MG63 (cell line): ENCODE results near the gene ATP6V0E1. TPM values are rescaled to one million over a fixed set of nuclear protein-coding genes. Genes with fewer than 3 reads are reported as not detected.
A peak's percentile ranks its signal among the peaks of the same experiment; 100 is the strongest.

ENCODE experiments used
- DNase-seq: peaks from one replicate; pipeline ENCODE4 v3.0.0-alpha.2; 2020
- H3K27me3 ChIP-seq: fragments of 250-450 bp; sonication (Bioruptor Pico); 2 replicates; pipeline ENCODE4 v1.5.1; 2020; ENCODE audit warnings: mild to moderate bottlenecking, moderate library complexity
- H3K36me3 ChIP-seq: fragments of 250-450 bp; sonication (Bioruptor Pico); 2 replicates; pipeline ENCODE4 v1.5.1; 2020; ENCODE audit warnings: mild to moderate bottlenecking, moderate library complexity
- H3K4me3 ChIP-seq: fragments of 250-450 bp; sonication (Bioruptor Pico); 2 replicates; pipeline ENCODE4 v1.5.1; 2020; ENCODE audit warnings: mild to moderate bottlenecking, moderate library complexity
- H3K9me3 ChIP-seq: fragments of 250-450 bp; sonication (Bioruptor Pico); 2 replicates; pipeline ENCODE4 v1.5.1; 2020; ENCODE audit warnings: mild to moderate bottlenecking, moderate library complexity
- total RNA-seq: library from RNA; depleted of rRNA; stranded (reverse); fragments of >200 nt; shearing (Covaris generic); gene quantifications from 2 replicates; pipeline ENCODE4 v1.2.3, GENCODE V29; 2014; ENCODE audit warnings: low replicate concordance

ATP6V0E1 gene
- total RNA-seq, 1 experiment from 2014 or later: 296 TPM

DNA sequence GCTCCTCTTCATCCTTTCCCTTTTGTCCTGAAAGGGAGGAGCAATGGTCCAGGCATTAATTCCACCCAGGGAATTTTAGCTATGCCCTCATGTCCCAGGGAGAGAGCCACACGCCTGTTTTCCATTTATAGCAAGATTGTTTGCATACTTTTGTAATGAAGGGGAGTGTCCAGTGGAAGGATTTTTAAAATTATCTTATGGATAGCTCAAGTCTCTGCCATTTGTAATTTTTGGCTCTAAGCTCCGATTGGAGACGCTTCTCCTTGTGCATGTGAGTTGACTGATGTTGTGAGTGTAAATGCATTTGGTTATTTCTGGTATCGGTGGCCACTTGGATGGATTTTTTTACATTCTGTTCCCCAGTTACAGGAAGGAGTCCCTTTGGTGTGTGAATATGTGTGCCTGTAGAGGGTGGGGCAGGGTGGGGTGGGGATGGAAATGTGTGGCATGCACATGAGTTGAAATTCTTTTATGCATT, 31.5 kb upstream of the ATP6V0E1 start:
- Histone ChIP-seq H3K9me3 (no peaks in the 10 kb centered on the region), H3K4me3 (no peak overlapping the region), H3K36me3 (peaks cover 52% of the 10 kb centered on the region), H3K27me3 (no peaks in the 10 kb centered on the region)
- no peak for DNase-seq

DNA sequence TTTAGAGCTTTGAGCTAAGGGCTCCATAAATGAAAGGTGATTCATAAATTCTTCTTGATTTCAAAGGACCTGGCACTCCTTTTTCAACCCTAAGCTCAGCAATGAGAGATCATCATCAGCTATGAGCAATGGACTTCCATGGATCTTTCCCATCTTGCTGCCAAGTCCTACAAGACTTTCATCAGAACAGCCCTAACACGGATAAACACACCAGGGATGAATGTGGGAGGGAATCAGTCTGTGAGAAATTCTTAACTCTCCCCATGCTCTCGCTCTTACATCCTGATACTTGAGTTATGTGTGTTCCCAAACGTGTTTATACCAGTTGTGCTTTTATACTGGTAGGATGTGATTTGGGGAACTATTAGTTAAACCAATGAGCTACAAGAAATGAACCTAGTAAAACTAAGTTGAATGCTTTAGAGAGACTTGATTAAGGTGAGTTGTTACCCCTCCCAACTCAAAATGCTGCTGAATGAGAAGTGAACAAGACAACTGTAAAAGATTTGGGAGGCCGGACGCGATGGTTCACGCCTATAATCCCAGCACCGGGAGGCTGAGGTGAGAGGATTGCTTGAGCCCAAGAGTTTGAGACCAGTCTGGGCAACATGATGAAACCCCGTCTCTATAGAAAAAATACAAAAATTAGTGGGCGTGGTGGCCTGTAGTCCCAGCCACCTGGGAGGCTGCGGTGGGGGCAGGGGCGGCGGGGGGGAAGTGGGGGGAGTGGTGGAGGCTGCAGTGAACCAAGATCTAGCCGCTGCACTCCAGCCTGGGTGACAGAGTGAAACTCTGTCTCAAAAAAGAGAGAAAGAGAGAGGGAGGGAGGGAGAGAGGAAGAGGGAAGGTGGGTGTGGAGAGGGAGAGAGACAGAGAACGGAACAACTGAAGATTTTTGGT, 29.5 kb upstream of the ATP6V0E1 start:
- Histone ChIP-seq H3K27me3 (no peaks in the 10 kb centered on the region), H3K36me3 (peaks cover 32% of the 10 kb centered on the region), H3K9me3 (no peaks in the 10 kb centered on the region), H3K4me3 (no peak overlapping the region)
- peak; percentile 80 for DNase-seq

DNA sequence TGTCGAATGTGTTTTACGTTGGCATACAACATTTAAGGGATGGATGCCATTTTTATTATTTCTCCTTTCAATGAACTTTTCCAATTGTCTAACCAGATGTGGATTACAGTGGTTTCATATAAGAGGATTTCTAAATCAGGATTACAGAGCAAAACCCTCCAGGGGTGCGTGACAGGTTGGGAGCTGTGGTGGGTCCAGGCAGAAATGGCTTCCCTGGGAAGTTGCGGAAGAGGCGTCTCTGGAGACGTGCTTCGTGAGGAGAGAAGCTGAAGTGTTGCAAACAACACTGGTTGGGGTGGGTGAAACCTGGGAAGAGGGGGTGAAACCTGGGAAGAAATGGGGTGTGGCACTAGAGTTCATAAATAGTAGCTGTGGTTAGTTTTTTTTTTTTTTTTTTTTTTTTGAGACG, 28.8 kb upstream of the ATP6V0E1 start:
- no peak overlapping the region for H3K4me3 ChIP-seq
- H3K36me3 ChIP-seq: peaks cover 32% of the 10 kb centered on the region
- no peaks in the 10 kb centered on the region for H3K27me3 ChIP-seq
- no peak for DNase-seq
- H3K9me3 ChIP-seq: no peaks in the 10 kb centered on the region

DNA sequence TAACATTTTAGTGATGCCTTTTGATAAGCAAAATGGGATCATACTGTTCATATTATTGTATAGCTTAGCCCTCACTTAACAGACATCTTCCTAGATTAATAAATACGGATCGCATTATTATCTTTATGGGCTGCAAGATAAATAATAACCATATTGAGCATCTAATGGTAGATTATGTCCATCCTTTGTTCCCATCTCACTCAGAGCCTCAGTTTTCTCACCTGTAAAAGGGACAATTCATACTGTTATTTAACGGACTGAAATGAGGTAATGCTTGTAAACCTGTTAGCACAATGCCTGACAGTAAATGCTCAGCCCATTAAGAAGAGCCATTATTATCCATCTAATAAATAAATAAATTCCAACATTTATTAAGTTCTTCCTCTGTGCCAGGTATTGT, 27.3 kb upstream of the ATP6V0E1 start:
- Histone ChIP-seq H3K27me3 (no peaks in the 10 kb centered on the region), H3K9me3 (no peaks in the 10 kb centered on the region), H3K4me3 (0 out of 2 replicates have a peak overlapping the region, but pooled peaks have one; percentile 1), H3K36me3 (peaks cover 26% of the 10 kb centered on the region)
- no peak for DNase-seq

DNA sequence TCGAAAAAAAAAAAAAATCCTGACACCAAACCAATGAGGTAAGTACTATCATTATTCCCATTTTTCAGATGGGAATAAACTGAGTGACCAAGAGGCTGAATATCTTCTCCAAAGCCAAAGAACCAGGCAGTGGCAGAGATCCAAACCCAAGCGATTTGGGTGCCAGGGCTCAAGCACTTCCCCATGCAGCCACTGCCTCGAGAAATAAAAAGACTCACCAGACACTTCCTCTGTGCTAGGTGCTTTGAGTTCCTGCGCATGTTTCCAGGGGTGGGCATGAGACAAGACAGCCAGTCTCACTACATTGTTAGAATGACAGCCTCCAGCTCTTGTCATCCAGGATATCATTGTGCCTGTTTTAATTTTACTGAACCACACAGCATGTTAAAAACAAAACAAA, 26.6 kb upstream of the ATP6V0E1 start:
- peaks cover 26% of the 10 kb centered on the region for H3K36me3 ChIP-seq
- DNase-seq: peak; percentile 66
- no peak overlapping the region for H3K4me3 ChIP-seq

DNA sequence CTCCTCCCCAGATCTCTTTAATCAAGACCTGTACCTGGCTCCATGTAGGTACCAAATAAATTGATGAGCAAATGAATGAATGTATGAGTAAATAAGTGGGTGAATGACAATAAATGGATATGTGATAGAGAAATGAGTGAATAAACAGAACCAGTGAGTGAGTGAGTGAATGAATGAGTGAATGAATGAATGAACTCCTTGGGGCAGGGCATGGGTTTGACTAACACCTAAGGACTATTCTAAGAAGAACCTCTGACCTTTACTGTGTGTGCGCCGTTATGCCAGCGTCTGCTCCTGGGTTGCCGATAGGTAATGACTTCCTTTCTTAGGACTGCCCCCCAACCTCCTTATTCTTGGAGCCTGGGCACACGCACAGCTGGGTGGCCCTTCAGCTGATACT, 26.1 kb upstream of the ATP6V0E1 start:
- Histone ChIP-seq H3K36me3 (peaks cover 30% of the 10 kb centered on the region), H3K27me3 (no peaks in the 10 kb centered on the region), H3K9me3 (no peaks in the 10 kb centered on the region), H3K4me3 (no peak overlapping the region)
- DNase-seq: no peak

More for the DNA sequence above, 26.6 kb upstream of the ATP6V0E1 start:
- no peaks in the 10 kb centered on the region for H3K9me3 ChIP-seq
- no peaks in the 10 kb centered on the region for H3K27me3 ChIP-seq

DNA sequence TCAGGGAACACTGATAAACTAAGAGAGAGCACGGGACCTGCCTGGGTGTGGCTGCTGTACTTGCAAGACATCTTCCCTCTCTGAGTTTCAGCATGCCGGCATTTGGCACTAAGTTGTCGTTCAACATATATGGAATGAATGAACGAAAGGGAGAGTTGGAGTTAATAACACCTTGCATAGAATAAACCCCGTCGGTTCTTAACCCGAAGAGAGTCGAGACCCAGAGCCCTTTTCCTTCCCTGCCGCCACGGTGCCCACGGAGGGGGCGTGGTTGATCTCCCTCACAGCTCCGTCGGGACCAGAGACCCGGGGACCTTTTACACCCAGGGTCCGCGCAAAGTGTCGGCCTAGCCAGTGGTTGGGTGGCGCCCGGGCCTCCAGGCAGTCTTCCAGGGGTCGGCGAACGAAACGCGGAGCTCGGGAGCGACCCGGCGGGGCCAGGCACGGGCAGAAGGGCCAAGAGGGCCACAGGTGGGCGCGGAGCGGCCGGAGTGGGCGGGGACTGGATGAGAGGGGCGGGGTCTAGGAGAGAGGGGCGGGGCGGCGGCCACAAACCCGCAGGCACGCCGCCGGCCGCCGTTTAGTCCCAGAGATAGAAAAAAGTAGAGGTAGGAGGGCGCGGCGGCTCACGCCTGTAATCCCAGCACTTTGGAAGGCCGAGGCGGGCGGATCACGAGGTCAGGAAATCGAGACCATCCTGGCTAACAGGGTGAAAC, 25.1 kb upstream of the ATP6V0E1 start:
- H3K4me3 ChIP-seq: peak overlapping the region; percentile 96
- H3K27me3 ChIP-seq: no peaks in the 10 kb centered on the region
- no peaks in the 10 kb centered on the region for H3K9me3 ChIP-seq
- DNase-seq: peak; percentile 73
- peaks cover 32% of the 10 kb centered on the region for H3K36me3 ChIP-seq

DNA sequence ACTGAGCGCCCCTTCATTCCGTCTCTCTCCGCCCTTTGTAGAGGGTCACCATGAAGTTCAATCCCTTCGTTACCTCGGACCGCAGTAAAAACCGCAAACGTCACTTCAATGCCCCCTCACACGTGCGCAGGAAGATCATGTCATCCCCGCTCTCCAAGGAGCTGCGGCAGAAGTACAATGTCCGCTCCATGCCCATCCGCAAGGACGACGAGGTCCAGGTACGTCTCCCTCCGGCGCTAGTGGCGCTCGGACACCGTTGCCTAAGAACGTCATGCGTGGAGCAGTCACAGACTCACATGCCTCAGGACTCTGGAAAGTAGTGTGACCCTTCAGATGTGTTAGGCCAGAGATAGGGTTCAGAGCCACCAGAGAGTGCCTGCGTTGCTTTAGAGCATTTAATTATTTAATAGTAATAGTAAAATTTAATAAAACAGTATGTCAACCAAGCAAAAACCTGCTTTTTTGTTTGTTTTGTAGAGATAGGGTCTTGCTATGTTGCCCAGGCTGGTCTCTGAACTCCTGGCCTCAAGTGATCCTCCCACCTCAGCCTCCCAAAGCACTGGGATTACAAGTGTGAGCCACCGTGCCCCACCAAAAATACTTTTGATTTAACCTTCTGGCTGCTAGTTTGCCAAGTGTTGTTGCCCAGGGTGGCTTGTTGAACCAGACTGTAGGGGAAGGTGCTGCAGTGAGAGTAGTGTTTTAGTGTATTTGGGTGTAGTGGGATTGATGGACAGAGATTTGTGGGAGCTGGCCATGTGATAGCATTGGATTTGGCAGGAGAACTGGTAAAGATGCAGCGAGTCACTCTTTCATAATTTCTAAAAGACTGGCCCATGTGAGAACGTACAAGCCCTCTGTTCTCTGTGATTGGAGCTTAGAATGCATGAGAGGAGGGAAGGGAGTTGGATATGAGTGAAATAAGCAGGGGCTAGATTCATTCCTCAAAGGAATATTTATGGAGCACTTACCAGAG, 23.5 kb upstream of the ATP6V0E1 start:
- peaks cover 41% of the 10 kb centered on the region for H3K36me3 ChIP-seq
- H3K9me3 ChIP-seq: no peaks in the 10 kb centered on the region
- no peaks in the 10 kb centered on the region for H3K27me3 ChIP-seq
- peak overlapping the region; percentile 96 for H3K4me3 ChIP-seq
- DNase-seq: no peak

DNA sequence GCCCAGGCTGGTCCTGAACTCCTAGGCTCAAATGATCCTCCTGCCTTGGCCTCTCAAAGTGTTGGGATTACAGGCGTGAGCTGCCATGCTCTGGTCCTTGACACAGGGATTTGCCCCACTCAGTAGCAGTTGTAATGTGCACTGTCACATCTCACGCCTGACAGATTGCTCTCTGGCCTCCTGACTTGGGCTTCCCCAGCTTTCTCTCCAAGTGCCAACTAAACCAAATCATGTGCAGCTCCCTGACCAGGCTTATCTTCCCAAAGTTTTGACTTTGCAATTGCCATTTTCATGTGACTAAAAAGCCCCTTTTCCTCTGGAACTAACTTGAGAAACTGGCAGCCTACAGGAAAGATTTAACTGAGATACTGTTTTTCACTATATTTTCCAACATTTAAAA, 13.7 kb upstream of the ATP6V0E1 start:
- no peak for DNase-seq
- no peaks in the 10 kb centered on the region for H3K9me3 ChIP-seq
- H3K4me3 ChIP-seq: no peak overlapping the region
- peaks cover 34% of the 10 kb centered on the region for H3K36me3 ChIP-seq
- no peaks in the 10 kb centered on the region for H3K27me3 ChIP-seq

DNA sequence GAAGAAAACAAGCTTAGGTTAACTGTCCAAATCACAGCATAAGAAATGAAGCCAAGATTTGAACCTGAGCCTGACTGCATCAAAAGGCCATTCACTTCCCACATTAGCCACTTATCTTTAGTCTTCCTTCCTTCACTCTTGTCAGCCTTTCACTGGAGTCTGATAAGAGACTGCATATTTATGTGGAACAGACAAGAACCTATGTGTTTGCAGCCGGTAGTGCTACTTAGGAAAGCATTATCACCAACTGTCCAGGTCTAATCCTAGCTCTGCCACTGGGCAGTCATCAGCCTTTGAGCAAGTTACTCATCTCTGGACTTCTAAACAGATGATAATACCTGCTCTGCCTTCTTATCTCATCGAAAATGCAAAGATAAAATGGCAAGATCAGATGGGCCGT, 12.1 kb upstream of the ATP6V0E1 start:
- no peak for DNase-seq
- H3K4me3 ChIP-seq: no peak overlapping the region
- peaks cover 27% of the 10 kb centered on the region for H3K36me3 ChIP-seq
- no peaks in the 10 kb centered on the region for H3K9me3 ChIP-seq
- no peaks in the 10 kb centered on the region for H3K27me3 ChIP-seq

DNA sequence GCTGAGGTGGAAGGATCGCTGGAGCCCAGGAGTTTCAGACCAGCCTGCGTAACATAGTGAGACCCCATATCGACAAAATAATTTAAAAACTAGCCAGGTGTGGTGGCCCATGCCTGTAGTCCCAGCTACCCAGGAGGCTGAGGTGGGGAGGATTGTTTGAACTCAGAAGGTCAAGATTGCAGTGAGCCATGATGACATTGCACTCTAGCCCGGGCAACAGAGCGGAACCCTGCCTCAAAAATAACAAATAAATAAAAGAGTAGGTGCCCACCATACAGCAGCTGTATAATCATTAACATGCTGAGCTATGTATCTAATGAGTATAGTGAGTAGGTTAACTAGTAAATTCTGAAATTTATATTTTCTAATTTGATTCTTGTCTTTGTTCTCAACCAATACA, 11.0 kb upstream of the ATP6V0E1 start:
- H3K4me3 ChIP-seq: no peak overlapping the region
- peaks cover 23% of the 10 kb centered on the region for H3K36me3 ChIP-seq
- H3K9me3 ChIP-seq: no peaks in the 10 kb centered on the region
- H3K27me3 ChIP-seq: no peaks in the 10 kb centered on the region
- DNase-seq: no peak

DNA sequence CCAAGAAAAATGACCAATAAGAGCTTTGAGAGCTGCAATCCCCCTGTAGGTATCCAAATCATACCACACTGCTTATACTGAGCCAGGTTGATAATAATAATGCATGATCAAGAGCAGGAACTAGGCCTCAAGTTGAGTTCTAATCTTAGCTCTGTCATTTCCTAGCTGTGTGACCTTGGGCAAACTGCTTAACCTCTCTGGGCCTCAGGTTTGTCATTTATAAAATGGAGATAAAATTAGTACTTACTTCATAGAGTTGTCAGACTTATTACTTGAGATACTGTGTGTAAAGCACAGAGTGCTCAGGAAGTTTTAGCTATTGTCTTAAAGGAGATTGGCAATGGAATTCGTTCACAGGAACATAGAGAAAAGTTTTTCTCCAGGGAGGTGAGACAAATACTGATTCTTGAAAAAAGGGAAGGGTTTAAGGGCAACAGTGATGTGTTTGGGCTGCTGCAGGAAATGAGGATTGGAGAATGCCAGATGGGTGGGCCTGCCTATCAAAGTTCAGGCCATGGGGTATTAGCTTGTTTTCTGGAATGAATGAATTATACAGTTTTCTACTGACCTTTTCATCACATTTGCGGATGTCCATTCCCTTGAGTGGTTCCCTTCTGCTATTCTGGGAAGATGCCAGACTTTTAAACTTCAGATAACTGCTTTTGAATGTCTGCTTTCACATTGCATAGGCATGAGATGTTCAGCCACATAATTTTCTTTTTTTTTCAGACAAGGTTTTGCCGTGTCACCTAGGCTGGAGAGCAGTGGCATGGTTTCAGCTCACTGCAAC, 10.2 kb upstream of the ATP6V0E1 start:
- H3K27me3 ChIP-seq: no peaks in the 10 kb centered on the region
- no peaks in the 10 kb centered on the region for H3K9me3 ChIP-seq
- no peak overlapping the region for H3K4me3 ChIP-seq
- no peak for DNase-seq
- H3K36me3 ChIP-seq: peaks cover 16% of the 10 kb centered on the region

DNA sequence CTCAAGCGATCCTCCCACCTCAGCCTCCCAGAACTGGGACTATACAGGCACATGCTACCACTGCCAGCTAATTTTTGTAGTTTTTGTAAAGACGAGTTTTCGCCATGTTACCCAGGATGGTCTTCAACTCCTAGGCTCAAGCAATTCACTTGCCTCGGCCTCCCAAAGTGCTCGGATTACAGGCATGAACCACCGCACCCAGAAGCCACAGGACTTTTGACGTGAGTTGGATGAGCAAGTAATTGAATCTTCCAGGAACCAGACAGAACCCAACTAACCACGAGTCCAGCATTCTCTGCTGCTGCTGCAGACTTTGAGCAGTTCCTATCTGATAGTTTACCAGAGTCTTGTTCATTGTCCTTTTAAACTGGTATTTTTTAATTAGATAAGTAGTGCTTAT, 9.6 kb upstream of the ATP6V0E1 start:
- DNase-seq: no peak
- H3K27me3 ChIP-seq: no peaks in the 10 kb centered on the region
- H3K36me3 ChIP-seq: peaks cover 14% of the 10 kb centered on the region
- H3K4me3 ChIP-seq: no peak overlapping the region
- H3K9me3 ChIP-seq: no peaks in the 10 kb centered on the region

DNA sequence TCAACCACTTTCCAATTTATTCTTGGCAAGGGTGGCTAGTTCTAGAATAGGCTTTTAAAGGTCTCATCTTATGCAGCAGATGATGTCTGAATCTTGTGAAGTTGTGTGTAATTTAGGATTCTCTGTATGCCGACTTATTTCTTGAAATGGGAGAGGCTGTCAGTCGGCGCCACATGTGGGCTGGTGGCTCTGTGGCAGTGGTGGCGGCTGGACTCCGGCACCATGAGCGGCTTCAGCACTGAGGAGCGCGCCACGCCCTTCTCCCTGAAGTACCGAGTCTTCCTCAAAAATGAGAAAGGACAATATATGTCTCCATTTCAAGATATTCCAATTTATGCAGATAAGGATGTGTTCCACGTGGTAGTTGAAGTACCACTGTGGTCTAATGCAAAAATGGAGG, 8.3 kb upstream of the ATP6V0E1 start:
- 0 out of 2 replicates have a peak, but pooled peaks cover under 1% of the 10 kb centered on the region for H3K36me3 ChIP-seq
- H3K9me3 ChIP-seq: no peaks in the 10 kb centered on the region
- H3K4me3 ChIP-seq: no peak overlapping the region
- no peaks in the 10 kb centered on the region for H3K27me3 ChIP-seq
- DNase-seq: no peak

DNA sequence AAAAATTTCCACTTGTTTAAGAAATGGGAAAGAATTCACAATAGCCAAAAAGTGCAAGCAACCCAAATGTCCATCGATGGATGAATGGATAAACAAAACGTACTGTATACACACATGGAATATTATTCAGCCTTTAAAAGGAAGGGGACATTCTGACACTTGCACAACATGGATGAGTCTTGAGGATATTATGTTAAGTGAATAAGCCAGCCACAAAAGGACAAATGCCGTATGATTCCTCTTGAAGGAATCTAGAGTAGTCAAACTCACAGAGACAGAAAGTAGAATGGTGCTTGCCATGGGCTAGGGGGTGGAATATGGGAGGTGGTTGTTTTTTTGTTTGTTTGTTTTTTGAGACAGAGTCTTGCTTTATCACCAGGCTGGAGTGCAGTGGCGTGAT, 3.8 kb upstream of the ATP6V0E1 start:
- no peak for DNase-seq
- peaks cover 3% of the 10 kb centered on the region for H3K36me3 ChIP-seq
- no peaks in the 10 kb centered on the region for H3K27me3 ChIP-seq
- no peak overlapping the region for H3K4me3 ChIP-seq
- peaks cover 3% of the 10 kb centered on the region; the same call in 1 of the 2 replicates for H3K9me3 ChIP-seq

DNA sequence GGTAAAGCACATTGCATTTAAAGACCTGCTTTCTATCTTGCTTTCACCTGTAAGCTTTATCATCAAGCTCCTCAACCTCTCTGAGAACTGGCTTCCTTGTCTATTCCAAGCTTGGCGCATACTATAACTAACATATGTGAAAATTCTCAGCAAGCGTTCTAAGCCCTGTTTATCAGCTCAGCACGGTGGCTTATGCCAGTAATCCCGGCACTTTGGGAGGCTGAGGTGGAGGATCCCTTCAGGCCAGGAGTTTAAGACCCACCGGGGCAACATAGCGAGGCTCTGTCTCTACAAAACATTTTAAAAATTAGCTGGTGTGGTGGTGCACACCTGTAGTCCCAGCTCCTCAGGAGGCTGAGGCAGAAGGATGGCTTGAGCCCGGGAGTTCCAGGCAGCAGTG, 1.6 kb upstream of the ATP6V0E1 start:
- peaks cover 23% of the 10 kb centered on the region for H3K36me3 ChIP-seq
- peaks cover 3% of the 10 kb centered on the region; the same call in 1 of the 2 replicates for H3K9me3 ChIP-seq
- no peak overlapping the region for H3K4me3 ChIP-seq
- no peaks in the 10 kb centered on the region for H3K27me3 ChIP-seq
- DNase-seq: no peak
